ENCODE data around the gene KATNBL1. TPM values are rescaled to one million over a fixed set of nuclear protein-coding genes. Genes with fewer than 3 reads are reported as not detected.

Gene KATNBL1
- total RNA-seq, 2 donors from 2014 or later, result 24.8 to 53.6 TPM

GRCh38 chr15:34217587-34218225, 7.8 kb upstream of the KATNBL1 start:
- Histone ChIP-seq H3K4me1 (replicated peaks) (peaks cover 3% of the 10 kb centered on the region), H3K9me3 (no peaks in the 10 kb centered on the region), H3K36me3 (no peaks in the 10 kb centered on the region), H3K27ac (peak overlapping the region in 1 of 2 donors; percentile 60), H3K27me3 (replicated peaks; ENCODE audit: insufficient read depth) (no peaks in the 10 kb centered on the region), H3K4me3 (no peak overlapping the region)
- intact Hi-C loops (cut with DNase I), result no loop called here
- TF ChIP-seq CTCF (IDR thresholded peaks at IDR 0.05), result no peak
- no peak for TF ChIP-seq POLR2A (IDR thresholded peaks at IDR 0.05)
- TF ChIP-seq POLR2AphosphoS5 (IDR thresholded peaks at IDR 0.05), result no peak
- no peak for DNase-seq (ENCODE audit: low spot score)
- WGBS, result 81% methylated on average over 7 of the region's 7 CpGs

- H3K36me3 ChIP-seq, result no peaks in the 10 kb centered on the region
- H3K9me3 ChIP-seq, result no peaks in the 10 kb centered on the region
- no peak for DNase-seq (ENCODE audit: low spot score)
- H3K27ac ChIP-seq, result peak overlapping the region in 1 of 2 donors; percentile 60
- intact Hi-C loops (cut with DNase I), result no loop called here
- no peak overlapping the region for H3K4me3 ChIP-seq
- TF ChIP-seq POLR2AphosphoS5 (IDR thresholded peaks at IDR 0.05) (peak; percentile 19), POLR2A (IDR thresholded peaks at IDR 0.05) (no peak)
- no peaks in the 10 kb centered on the region for H3K27me3 ChIP-seq (replicated peaks; ENCODE audit: insufficient read depth)
- peaks cover 3% of the 10 kb centered on the region for H3K4me1 ChIP-seq (replicated peaks)
Observed at GRCh38 chr15:34216527-34217270, 6.8 kb upstream of the KATNBL1 start.

- Histone ChIP-seq H3K9me3 (no peaks in the 10 kb centered on the region), H3K27ac (no peak overlapping the region), H3K4me1 (replicated peaks) (peaks cover 3% of the 10 kb centered on the region), H3K27me3 (replicated peaks; ENCODE audit: insufficient read depth) (no peaks in the 10 kb centered on the region), H3K4me3 (no peak overlapping the region), H3K36me3 (no peaks in the 10 kb centered on the region)
- no peak for DNase-seq (ENCODE audit: low spot score)
- intact Hi-C loops (cut with DNase I), result no loop called here
- 64% methylated on average over 3 of the region's 3 CpGs for WGBS
- no peak for TF ChIP-seq CTCF (IDR thresholded peaks at IDR 0.05)
- no peak for TF ChIP-seq POLR2AphosphoS5 (IDR thresholded peaks at IDR 0.05)
- TF ChIP-seq POLR2A (IDR thresholded peaks at IDR 0.05), result no peak
Observed at GRCh38 chr15:34214135-34214534, 4.2 kb upstream of the KATNBL1 start.

- Histone ChIP-seq H3K9me3 (no peaks in the 10 kb centered on the region), H3K4me3 (no peak overlapping the region), H3K4me1 (replicated peaks) (peaks cover 3% of the 10 kb centered on the region), H3K27ac (no peak overlapping the region), H3K27me3 (replicated peaks; ENCODE audit: insufficient read depth) (no peaks in the 10 kb centered on the region), H3K36me3 (no peaks in the 10 kb centered on the region)
- intact Hi-C loops (cut with DNase I), result no loop called here
- DNase-seq (ENCODE audit: low spot score), result no peak
- WGBS, result 38% methylated on average over 4 of the region's 4 CpGs
- TF ChIP-seq CTCF (IDR thresholded peaks at IDR 0.05) (no peak), POLR2AphosphoS5 (IDR thresholded peaks at IDR 0.05) (no peak), POLR2A (IDR thresholded peaks at IDR 0.05) (no peak)
Observed at GRCh38 chr15:34213690-34214089, 3.8 kb upstream of the KATNBL1 start.

GRCh38 chr15:34206011-34206410, 3.9 kb downstream of the KATNBL1 start:
- H3K9me3 ChIP-seq, result no peaks in the 10 kb centered on the region
- intact Hi-C loops (cut with DNase I), result no loop called here
- no peak overlapping the region for H3K27ac ChIP-seq
- H3K27me3 ChIP-seq (replicated peaks; ENCODE audit: insufficient read depth), result no peaks in the 10 kb centered on the region
- DNase-seq (ENCODE audit: low spot score), result no peak
- no peak for TF ChIP-seq CTCF (IDR thresholded peaks at IDR 0.05)
- TF ChIP-seq POLR2AphosphoS5 (IDR thresholded peaks at IDR 0.05), result no peak
- TF ChIP-seq POLR2A (IDR thresholded peaks at IDR 0.05), result no peak
- no peaks in the 10 kb centered on the region for H3K36me3 ChIP-seq
- no peak overlapping the region for H3K4me3 ChIP-seq
- H3K4me1 ChIP-seq (replicated peaks), result no peaks in the 10 kb centered on the region
- WGBS, result 89% methylated on average over 4 of the region's 4 CpGs

Data from prostate gland (tissue), 2 donors.